ENCODE measurements around the gene SLC15A1.

The SLC15A1 gene

DNA sequence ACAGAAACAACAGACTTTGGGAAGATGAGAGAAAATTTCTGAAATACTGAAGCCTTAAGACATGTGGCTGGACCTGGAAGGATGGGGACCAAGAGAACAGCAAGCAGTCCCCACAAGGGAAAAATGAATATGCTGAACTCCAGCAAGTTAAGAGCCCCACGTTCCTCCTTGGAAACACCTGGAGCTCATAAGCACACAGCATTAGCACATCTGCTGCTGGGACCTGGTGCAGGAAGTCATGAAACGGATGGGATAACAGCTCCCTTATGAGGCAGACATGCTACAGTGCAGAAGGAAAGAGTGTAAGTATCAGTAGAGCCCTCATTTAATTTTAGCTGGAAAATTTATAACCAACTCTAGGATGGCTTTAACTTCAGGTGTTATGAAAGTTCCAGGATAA lies 67.3 kb downstream of the SLC15A1 start:
- H3K27ac ChIP-seq (ENCODE audit: low read depth, low read length), result no peak overlapping the region
- no peak overlapping the region for H4K91ac ChIP-seq (ENCODE audit: low read depth, low read length)
- H3K79me2 ChIP-seq (ENCODE audit: control insufficient read depth, insufficient read depth, low read length, poor library complexity), result no peaks in the 10 kb centered on the region
- no peak overlapping the region for H3K14ac ChIP-seq (ENCODE audit: low read length)
- no peak overlapping the region for H4K8ac ChIP-seq (ENCODE audit: low read depth, low read length)
- no peak overlapping the region for H2AFZ ChIP-seq (ENCODE audit: insufficient read depth, low read length, poor library complexity)
- H3K4ac ChIP-seq (ENCODE audit: low read depth, low read length), result no peak overlapping the region
- no peaks in the 10 kb centered on the region for H3K79me1 ChIP-seq (ENCODE audit: low read length)
- no peaks in the 10 kb centered on the region for H3K9me3 ChIP-seq (ENCODE audit: insufficient read depth, low read depth, low read length)
- no peak for DNase-seq
- H4K12ac ChIP-seq (ENCODE audit: low read depth, low read length), result no peak overlapping the region
- H3K4me3 ChIP-seq (ENCODE audit: low read depth, low read length), result no peak overlapping the region
- WGBS (ENCODE audit: extremely low coverage, insufficient coverage, insufficient read length), result no CpG with 5 or more reads among the region's 2 CpGs
- no peaks in the 10 kb centered on the region for H3K36me3 ChIP-seq (ENCODE audit: control insufficient read depth in 1 of 2, insufficient read depth in 2 of 2, low read length in 2 of 2)
- H3K4me2 ChIP-seq (ENCODE audit: low read length), result no peak overlapping the region
- no peaks in the 10 kb centered on the region for H3K4me1 ChIP-seq (ENCODE audit: control insufficient read depth in 1 of 2, insufficient read depth in 2 of 2, low read length in 2 of 2)
- no peak overlapping the region for H3K23ac ChIP-seq (ENCODE audit: low read length)
- no peak overlapping the region for H2BK12ac ChIP-seq (ENCODE audit: low read length)
- H2BK120ac ChIP-seq (ENCODE audit: insufficient read depth, low read length, poor library complexity), result no peak overlapping the region
- no peak overlapping the region for H3K9ac ChIP-seq (ENCODE audit: low read length)
- H3K18ac ChIP-seq (ENCODE audit: low read length), result no peak overlapping the region
- no peaks in the 10 kb centered on the region for H3K27me3 ChIP-seq (ENCODE audit: insufficient read depth, low read length)
- H2BK5ac ChIP-seq (ENCODE audit: low read depth, low read length, poor library complexity), result no peak overlapping the region
- H2AK5ac ChIP-seq (ENCODE audit: low read length), result no peak overlapping the region

- no CpG with 5 or more reads among the region's 3 CpGs for WGBS (ENCODE audit: extremely low coverage, insufficient coverage, insufficient read length)
- H3K27ac ChIP-seq (ENCODE audit: low read depth, low read length), result no peak overlapping the region
- no peak overlapping the region for H4K12ac ChIP-seq (ENCODE audit: low read depth, low read length)
- no peak overlapping the region for H3K4ac ChIP-seq (ENCODE audit: low read depth, low read length)
- no peak overlapping the region for H4K8ac ChIP-seq (ENCODE audit: low read depth, low read length)
- H3K79me1 ChIP-seq (ENCODE audit: low read length), result no peaks in the 10 kb centered on the region
- no peak overlapping the region for H3K14ac ChIP-seq (ENCODE audit: low read length)
- no peaks in the 10 kb centered on the region for H3K27me3 ChIP-seq (ENCODE audit: insufficient read depth, low read length)
- H3K4me2 ChIP-seq (ENCODE audit: low read length), result no peak overlapping the region
- H4K91ac ChIP-seq (ENCODE audit: low read depth, low read length), result no peak overlapping the region
- H3K4me1 ChIP-seq (ENCODE audit: control insufficient read depth in 1 of 2, insufficient read depth in 2 of 2, low read length in 2 of 2), result no peaks in the 10 kb centered on the region
- H3K36me3 ChIP-seq (ENCODE audit: control insufficient read depth in 1 of 2, insufficient read depth in 2 of 2, low read length in 2 of 2), result no peaks in the 10 kb centered on the region
- no peak overlapping the region for H2BK120ac ChIP-seq (ENCODE audit: insufficient read depth, low read length, poor library complexity)
- H2AFZ ChIP-seq (ENCODE audit: insufficient read depth, low read length, poor library complexity), result no peak overlapping the region
- no peak overlapping the region for H3K18ac ChIP-seq (ENCODE audit: low read length)
- no peak overlapping the region for H2BK12ac ChIP-seq (ENCODE audit: low read length)
- peaks cover 3% of the 10 kb centered on the region for H3K9me3 ChIP-seq (ENCODE audit: insufficient read depth, low read depth, low read length)
- no peak overlapping the region for H3K23ac ChIP-seq (ENCODE audit: low read length)
- peak overlapping the region; percentile 40 for H3K9ac ChIP-seq (ENCODE audit: low read length)
- DNase-seq, result no peak
- no peak overlapping the region for H2BK5ac ChIP-seq (ENCODE audit: low read depth, low read length, poor library complexity)
- H3K4me3 ChIP-seq (ENCODE audit: low read depth, low read length), result no peak overlapping the region
- no peak overlapping the region for H2AK5ac ChIP-seq (ENCODE audit: low read length)
- H3K79me2 ChIP-seq (ENCODE audit: control insufficient read depth, insufficient read depth, low read length, poor library complexity), result no peaks in the 10 kb centered on the region
Measured at GRCh38 chr13:98681049-98681448, 71.4 kb downstream of the SLC15A1 start.

DNA sequence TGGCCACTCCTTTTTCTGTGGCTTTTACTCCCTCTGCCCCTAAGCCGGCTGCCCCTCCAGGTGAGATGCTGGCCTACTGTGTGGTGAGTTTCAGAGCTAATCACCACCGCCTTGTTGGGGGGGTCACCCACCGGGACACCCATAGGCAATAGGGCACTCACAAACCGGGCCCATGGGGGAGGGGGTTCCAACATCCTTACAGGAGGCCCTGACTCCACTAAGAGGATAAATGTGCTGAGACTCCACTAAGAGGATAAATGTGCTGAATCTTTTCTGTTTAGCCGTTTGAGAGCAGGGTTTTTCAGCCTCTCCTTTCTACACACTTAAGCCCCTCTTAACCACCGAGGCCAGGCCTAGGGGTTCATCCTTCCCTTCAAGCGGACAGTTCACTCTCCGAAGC lies 73.7 kb downstream of the SLC15A1 start:
- Histone ChIP-seq H3K9ac (ENCODE audit: low read length) (no peak overlapping the region), H3K79me2 (ENCODE audit: control insufficient read depth, insufficient read depth, low read length, poor library complexity) (no peaks in the 10 kb centered on the region), H4K91ac (ENCODE audit: low read depth, low read length) (no peak overlapping the region), H3K14ac (ENCODE audit: low read length) (no peak overlapping the region), H3K9me3 (ENCODE audit: insufficient read depth, low read depth, low read length) (peaks cover 3% of the 10 kb centered on the region), H3K36me3 (ENCODE audit: control insufficient read depth in 1 of 2, insufficient read depth in 2 of 2, low read length in 2 of 2) (no peaks in the 10 kb centered on the region), H3K18ac (ENCODE audit: low read length) (no peak overlapping the region), H3K79me1 (ENCODE audit: low read length) (no peaks in the 10 kb centered on the region), H3K27ac (ENCODE audit: low read depth, low read length) (no peak overlapping the region), H3K4me2 (ENCODE audit: low read length) (no peak overlapping the region), H3K4me3 (ENCODE audit: low read depth, low read length) (no peak overlapping the region), H2BK120ac (ENCODE audit: insufficient read depth, low read length, poor library complexity) (no peak overlapping the region), H3K4ac (ENCODE audit: low read depth, low read length) (no peak overlapping the region), H3K27me3 (ENCODE audit: insufficient read depth, low read length) (no peaks in the 10 kb centered on the region), H2AK5ac (ENCODE audit: low read length) (no peak overlapping the region), H4K12ac (ENCODE audit: low read depth, low read length) (no peak overlapping the region), H4K8ac (ENCODE audit: low read depth, low read length) (no peak overlapping the region), H3K4me1 (ENCODE audit: control insufficient read depth in 1 of 2, insufficient read depth in 2 of 2, low read length in 2 of 2) (no peaks in the 10 kb centered on the region), H2BK12ac (ENCODE audit: low read length) (no peak overlapping the region), H2BK5ac (ENCODE audit: low read depth, low read length, poor library complexity) (no peak overlapping the region), H2AFZ (ENCODE audit: insufficient read depth, low read length, poor library complexity) (no peak overlapping the region), H3K23ac (ENCODE audit: low read length) (no peak overlapping the region)
- WGBS (ENCODE audit: extremely low coverage, insufficient coverage, insufficient read length), result no CpG with 5 or more reads among the region's 8 CpGs
- DNase-seq, result no peak

GRCh38 chr13:98677398-98677797 lies 75.1 kb downstream of the SLC15A1 start:
- H3K9ac ChIP-seq (ENCODE audit: low read length), result no peak overlapping the region
- H3K9me3 ChIP-seq (ENCODE audit: insufficient read depth, low read depth, low read length), result peaks cover 3% of the 10 kb centered on the region
- no peak overlapping the region for H3K4me2 ChIP-seq (ENCODE audit: low read length)
- no peak overlapping the region for H2BK12ac ChIP-seq (ENCODE audit: low read length)
- H3K27ac ChIP-seq (ENCODE audit: low read depth, low read length), result no peak overlapping the region
- H2BK5ac ChIP-seq (ENCODE audit: low read depth, low read length, poor library complexity), result no peak overlapping the region
- DNase-seq, result no peak
- WGBS (ENCODE audit: extremely low coverage, insufficient coverage, insufficient read length), result no CpG with 5 or more reads among the region's 13 CpGs
- no peak overlapping the region for H3K4me3 ChIP-seq (ENCODE audit: low read depth, low read length)
- H3K4ac ChIP-seq (ENCODE audit: low read depth, low read length), result no peak overlapping the region
- no peaks in the 10 kb centered on the region for H3K4me1 ChIP-seq (ENCODE audit: control insufficient read depth in 1 of 2, insufficient read depth in 2 of 2, low read length in 2 of 2)
- H2AFZ ChIP-seq (ENCODE audit: insufficient read depth, low read length, poor library complexity), result no peak overlapping the region
- H2AK5ac ChIP-seq (ENCODE audit: low read length), result no peak overlapping the region
- no peak overlapping the region for H3K14ac ChIP-seq (ENCODE audit: low read length)
- no peaks in the 10 kb centered on the region for H3K27me3 ChIP-seq (ENCODE audit: insufficient read depth, low read length)
- no peak overlapping the region for H3K18ac ChIP-seq (ENCODE audit: low read length)
- no peak overlapping the region for H3K23ac ChIP-seq (ENCODE audit: low read length)
- no peaks in the 10 kb centered on the region for H3K79me2 ChIP-seq (ENCODE audit: control insufficient read depth, insufficient read depth, low read length, poor library complexity)
- H2BK120ac ChIP-seq (ENCODE audit: insufficient read depth, low read length, poor library complexity), result no peak overlapping the region
- no peak overlapping the region for H4K8ac ChIP-seq (ENCODE audit: low read depth, low read length)
- no peak overlapping the region for H4K12ac ChIP-seq (ENCODE audit: low read depth, low read length)
- no peaks in the 10 kb centered on the region for H3K79me1 ChIP-seq (ENCODE audit: low read length)
- no peaks in the 10 kb centered on the region for H3K36me3 ChIP-seq (ENCODE audit: control insufficient read depth in 1 of 2, insufficient read depth in 2 of 2, low read length in 2 of 2)
- no peak overlapping the region for H4K91ac ChIP-seq (ENCODE audit: low read depth, low read length)

Measured in trophoblast cell (in vitro differentiated cells and primary cell).